ENCODE results near the gene TP53TG3.
"Not testable (repeated sequence)": the region's sequence is repeated elsewhere in the genome, so short reads cannot be mapped to it uniquely, and the experiment has no call there.

- not testable (repeated sequence) for TF ChIP-seq CTCF (IDR thresholded peaks at IDR 0.05; ENCODE audit: insufficient read depth, low read length, poor library complexity, severe bottlenecking); EZH2phosphoT487 (conservative IDR thresholded peaks at IDR 0.05; ENCODE audit: low read length)
Measured at GRCh38 chr16:32676065-32676464, at the start of gene TP53TG3.

All from SU-DHL-6 (cell line).